Activated T-helper 1 cell treated with anti-CD3 and anti-CD28 coated beads, Interleukin-2, amount 50 U/mL, for 16 hours (primary cell): ENCODE data around the gene ZFYVE21.

Experiments used
- DNase-seq, 2 donors: peaks; one replicate each; pipeline ENCODE4 v3.0.0-alpha.2; 2020; ENCODE audit warnings: low read depth in 1 of 2, low spot score in 1 of 2

Gene ZFYVE21

DNA sequence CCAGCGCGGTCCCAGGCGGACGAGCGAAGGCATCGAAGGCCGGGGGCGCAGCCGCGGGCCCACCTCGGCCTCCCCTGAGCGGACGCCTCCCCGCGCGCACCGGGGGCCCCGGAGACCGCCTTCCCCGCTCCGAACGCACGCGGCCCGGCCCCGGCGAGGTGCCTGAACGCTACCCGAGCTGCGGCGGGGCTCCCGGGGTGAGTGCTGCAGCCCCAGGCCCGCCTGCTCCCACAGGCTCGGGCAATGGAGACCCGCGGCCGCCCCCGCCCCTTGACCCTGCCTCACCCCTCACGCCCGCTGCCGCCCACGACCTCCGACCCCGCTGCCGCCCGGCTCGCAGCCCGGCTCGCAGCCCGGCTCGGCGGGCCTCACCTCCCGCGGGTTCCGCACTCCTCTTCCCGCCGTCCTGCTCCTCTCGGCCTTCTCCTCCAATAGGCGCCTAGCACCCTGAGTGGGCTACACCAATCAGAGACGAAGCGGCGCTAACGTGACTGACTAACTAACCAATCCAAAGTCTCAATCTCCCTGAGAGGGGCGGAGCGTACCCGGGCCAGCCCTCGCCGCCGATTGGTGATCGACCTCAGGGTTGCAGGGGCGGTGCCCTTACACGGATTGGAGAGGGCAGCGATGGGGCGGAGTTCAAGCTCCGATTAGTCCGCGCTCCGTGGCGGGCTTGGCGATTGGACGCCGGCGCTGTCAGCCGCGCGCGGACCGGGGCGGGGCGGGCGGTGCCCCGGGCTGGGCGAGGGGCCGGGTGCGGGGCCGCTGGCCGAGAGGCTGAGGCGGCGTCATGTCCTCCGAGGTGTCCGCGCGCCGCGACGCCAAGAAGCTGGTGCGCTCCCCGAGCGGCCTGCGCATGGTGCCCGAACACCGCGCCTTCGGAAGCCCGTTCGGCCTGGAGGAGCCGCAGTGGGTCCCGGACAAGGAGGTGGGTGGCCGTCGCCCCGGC lies at the start of gene ZFYVE21, which contains the start of gene XRCC3:
Gene ZFYVE21, plus strand, starts transcription at position 759 of the 949 bp plus-strand sequence. Its CDS starts 32 bp downstream, at position 791.
Gene XRCC3, minus strand, starts transcription at position 400 of the 949 bp plus-strand sequence. CDS start 4,364 bp downstream, outside the sequence.
- DNase-seq: peak; percentile 99

GRCh38 chr14:103667671-103668070 lies 47.9 kb upstream of the ZFYVE21 start:
- no peak for DNase-seq

- no peak for DNase-seq
Measured at GRCh38 chr14:103668117-103668516, 47.5 kb upstream of the ZFYVE21 start.

DNA sequence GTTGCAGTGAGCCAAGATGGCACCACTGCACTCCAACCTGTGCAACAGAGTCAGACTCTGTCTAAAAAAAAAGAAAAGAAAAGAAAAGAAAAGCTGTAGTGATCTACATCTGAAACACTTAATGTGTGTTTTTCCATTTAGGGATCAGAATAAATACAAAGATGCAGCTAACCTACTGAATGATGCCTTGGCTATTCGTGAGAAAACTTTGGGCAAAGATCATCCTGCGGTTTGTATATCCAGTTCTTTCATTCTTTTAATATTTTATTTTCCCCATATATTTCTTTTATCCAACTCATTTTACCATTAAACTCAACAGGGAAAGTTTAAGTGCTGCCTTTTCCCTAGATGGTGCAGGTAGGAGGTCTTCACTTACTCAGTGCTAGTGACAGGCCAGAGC lies 46.2 kb upstream of the ZFYVE21 start:
- DNase-seq: no peak

DNA sequence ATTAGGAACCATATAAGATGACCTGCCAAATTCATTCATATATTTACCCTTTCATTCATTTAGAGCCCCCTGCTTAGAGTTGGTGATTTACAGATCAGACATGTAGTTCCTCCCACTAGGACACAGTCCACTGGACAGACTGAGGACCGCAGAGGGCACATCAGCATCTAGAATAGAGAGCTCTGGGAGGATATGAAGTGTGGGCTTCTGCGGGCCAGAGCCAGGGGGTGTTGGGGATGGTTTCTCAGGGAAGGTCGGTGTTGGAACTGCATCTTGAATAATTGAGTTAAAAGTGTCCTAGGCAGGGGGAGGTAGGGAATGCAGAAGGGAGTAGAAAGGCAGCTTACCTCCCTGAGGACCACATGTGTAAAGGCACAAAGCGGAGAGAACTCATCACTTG lies 43.7 kb upstream of the ZFYVE21 start:
- no peak for DNase-seq

DNA sequence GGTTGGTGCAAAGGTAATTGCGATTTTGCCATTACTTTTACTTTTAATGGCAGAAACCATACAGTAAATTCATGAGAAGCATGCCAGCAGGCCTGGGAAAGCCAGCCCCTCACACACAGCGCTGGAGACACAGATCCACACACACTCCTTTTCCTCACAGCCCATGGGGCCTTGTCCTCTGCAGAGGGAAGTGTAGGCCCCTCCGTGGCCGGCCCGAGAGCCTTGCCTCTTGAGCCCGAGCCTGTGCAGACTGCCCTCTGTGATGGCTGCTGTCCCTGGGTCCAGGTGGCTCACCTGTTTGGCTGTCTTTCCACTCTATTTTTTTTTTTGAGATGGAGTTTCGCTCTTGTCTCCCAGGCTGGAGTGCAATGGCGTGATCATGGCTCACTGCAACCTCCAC lies 39.7 kb upstream of the ZFYVE21 start:
- DNase-seq: no peak

DNA sequence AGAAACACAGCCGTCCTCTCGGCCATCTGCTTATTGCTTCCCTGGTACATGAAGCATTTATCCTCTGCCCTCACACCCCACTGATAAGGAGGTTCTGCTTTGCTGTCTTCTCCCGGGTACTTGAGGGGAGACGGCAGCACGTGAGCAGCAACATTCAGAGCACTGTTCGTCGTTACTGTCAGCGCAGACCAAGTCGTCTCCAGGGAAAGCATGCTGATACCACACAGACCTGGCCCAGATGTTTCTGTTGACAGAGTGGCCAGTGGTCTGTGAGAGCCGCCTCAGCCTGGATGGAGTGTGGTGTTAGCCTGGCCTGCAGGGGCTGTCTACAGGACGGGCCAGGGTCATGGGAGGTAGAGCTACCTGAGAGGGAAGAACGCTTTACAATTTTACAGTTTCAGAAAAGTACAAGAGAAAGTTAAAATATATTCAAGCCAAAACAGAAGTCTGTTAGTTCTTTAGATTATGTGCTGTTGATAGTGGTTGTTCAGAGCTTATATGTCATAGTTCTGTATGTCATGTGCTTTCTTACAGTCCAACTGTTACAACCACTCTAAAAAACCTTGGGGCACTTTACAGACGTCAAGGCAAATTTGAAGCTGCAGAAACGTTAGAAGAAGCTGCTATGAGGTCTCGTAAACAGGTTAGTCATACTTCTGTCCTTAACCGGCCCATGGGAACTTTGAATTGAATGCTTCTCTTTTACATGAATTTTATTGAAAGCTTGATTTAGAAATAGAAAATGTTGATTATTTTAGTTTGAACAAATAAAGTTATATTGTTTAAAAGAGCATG lies 38.5 kb upstream of the ZFYVE21 start:
- no peak for DNase-seq

DNA sequence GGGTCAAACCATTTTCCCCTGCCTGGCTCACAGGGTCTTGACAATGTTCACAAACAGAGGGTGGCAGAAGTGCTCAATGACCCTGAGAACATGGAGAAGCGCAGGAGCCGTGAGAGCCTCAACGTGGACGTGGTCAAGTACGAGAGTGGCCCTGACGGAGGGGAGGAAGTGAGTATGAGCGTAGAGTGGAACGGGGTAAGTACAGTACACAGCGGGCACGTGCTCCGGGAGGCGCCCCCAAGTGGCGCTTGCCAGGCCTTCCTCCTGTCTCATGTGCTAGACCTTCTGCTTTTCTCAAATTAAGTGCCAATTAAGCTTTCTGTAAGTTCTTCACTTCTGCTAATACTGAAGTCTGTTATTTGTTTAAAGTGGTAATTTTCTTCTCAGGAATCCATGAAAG lies 36.3 kb upstream of the ZFYVE21 start:
- no peak for DNase-seq

DNA sequence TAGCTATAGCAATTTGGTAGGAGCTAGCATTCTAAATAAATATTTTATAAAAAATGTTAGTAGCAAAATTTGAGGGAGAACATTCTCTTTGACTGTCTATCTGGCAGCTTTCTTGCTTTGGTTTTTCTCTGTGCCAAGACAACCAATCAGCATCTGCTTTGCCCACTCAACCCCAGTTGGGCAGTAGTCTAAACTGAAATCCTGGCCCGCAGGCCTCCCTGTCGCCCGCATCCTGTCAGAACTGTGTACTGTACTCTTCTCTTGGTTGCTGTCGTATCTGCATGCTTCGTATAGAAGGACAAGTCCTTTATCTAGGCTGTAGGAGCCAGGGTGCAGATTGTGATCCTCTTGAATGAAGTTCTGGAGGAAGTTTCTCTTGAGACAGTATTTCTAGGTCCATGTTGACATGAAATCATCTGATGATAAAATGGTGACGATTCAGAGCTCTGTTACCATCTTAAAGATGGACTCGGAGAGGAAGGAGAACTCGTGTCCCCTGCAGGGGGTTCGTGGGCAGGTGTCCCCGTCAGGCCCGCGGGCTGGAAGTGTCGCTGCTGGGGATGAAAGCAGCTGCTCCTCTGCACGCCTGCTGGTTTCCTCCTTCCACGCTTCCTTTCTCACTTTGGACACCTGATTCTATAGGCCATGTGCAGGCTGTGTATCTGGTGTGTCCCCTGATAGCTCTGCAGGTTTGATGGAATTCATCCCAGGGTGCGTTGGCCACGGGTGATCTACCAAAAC lies 34.9 kb upstream of the ZFYVE21 start:
- DNase-seq: no peak

GRCh38 chr14:103683139-103683538 lies 32.5 kb upstream of the ZFYVE21 start:
- no peak for DNase-seq

DNA sequence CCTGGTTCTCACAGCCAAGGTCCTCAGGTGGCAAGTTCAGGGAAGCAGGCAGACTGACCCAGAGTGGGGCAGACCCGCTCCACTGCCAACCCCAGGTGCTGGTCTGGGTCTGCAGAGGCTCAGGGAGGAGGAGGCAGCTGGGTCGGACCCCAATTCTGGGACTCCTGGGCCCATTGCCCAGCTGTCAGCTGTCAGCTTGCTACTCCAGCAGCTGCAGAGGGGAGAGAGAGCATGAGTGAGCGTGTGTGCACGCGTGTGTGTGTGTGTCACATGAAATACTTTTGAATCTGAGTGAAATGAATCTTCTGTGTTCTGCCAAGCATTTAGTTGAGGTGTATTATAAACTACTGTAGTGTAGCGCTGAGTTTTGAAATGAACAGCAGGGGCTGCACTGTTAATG lies 31.1 kb upstream of the ZFYVE21 start:
- no peak for DNase-seq

GRCh38 chr14:103684871-103685270 lies 30.7 kb upstream of the ZFYVE21 start:
- DNase-seq: no peak

- no peak for DNase-seq
Measured at GRCh38 chr14:103685276-103686211, 30.1 kb upstream of the ZFYVE21 start.

DNA sequence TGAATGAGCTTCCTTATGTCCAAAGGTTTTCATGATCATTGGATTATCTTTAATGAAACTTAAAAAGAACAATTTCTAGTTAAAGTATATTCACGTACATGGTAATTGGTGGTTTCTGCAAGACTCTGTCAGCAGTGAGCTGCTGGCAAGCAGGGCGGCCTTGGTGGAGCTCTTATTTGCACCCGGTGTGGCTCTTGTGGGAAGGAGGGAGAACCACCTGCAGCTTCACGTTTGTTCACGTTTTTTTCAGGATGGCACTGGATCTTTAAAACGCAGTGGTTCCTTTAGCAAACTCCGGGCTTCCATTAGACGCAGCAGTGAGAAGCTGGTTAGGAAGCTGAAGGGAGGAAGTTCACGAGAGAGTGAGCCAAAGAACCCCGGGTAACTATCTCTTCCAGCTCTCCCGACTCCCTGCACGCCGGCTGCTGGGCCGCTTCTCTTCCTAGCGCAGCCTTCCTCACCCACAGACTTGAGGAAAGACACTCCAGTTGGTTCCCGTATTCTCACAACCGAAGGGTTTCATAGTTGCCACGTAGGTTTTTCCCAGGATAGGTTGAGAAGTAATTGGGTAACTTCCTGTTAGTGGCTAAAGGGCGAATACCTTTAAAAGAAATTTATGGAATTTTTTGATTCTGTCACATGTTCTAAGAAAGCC lies 28.7 kb upstream of the ZFYVE21 start:
- no peak for DNase-seq

- no peak for DNase-seq
Measured at GRCh38 chr14:103687712-103688111, 27.9 kb upstream of the ZFYVE21 start.

- no peak for DNase-seq
Measured at GRCh38 chr14:103688441-103688840, 27.2 kb upstream of the ZFYVE21 start.

GRCh38 chr14:103688906-103689902 lies 26.4 kb upstream of the ZFYVE21 start:
- no peak for DNase-seq

- no peak for DNase-seq
Measured at GRCh38 chr14:103690332-103690731, 25.3 kb upstream of the ZFYVE21 start.
